ENCODE measurements around the gene SCAMP5. TPM values are rescaled to one million over a fixed set of nuclear protein-coding genes. Genes with fewer than 3 reads are reported as not detected.
A peak's percentile ranks its signal among the peaks of the same experiment; 100 is the strongest.

SCAMP5 gene
- total RNA-seq, 6 experiments from 2014 or later = 0.53 to 15.7 (median 7.7) TPM

- 66% methylated on average over 4 of the region's 8 CpGs for WGBS (ENCODE audit: insufficient coverage, low coverage, low lambda C conversion rate, missing lambda C conversion rate)
- Histone ChIP-seq H3K36me3 (no peaks in the 10 kb centered on the region), H3K27me3 (peaks cover 0 to 6% of the 10 kb centered on the region in 2 donors), H3K4me3 (peak overlapping the region; percentile 12 to 64 (median 55)), H3K27ac (peak overlapping the region in 1 of 3 donors; percentile 45), H3K9me3 (no peaks in the 10 kb centered on the region), H3K4me1 (peaks cover 0 to 18% (median 0%) of the 10 kb centered on the region in 4 donors)
- intact Hi-C loops (cut with DNase I) = no loop called here
- no peak for TF ChIP-seq CTCF (IDR thresholded peaks at IDR 0.05)
- DNase-seq (no peak), ATAC-seq (no peak)
These were observed 40.3 kb upstream of the SCAMP5 start for GRCh38 chr15:74955017-74955416.

- H3K4me3 ChIP-seq = peak overlapping the region; percentile 54 to 64 (median 55)
These were observed 39.3 kb upstream of the SCAMP5 start for GRCh38 chr15:74955796-74956647.

GRCh38 chr15:74956648-74957475 lies 38.5 kb upstream of the SCAMP5 start, which contains the start of gene RPP25:
Gene RPP25 (minus strand): TSS chr15:74956772. CDS start chr15:74956583, 189 bp downstream.
- Histone ChIP-seq H3K9me3 (no peaks in the 10 kb centered on the region), H3K27me3 (peaks cover 0 to 6% of the 10 kb centered on the region in 2 donors), H3K27ac (peak within 1 kb of the TSS; percentile 36 to 45 (median 37)), H3K36me3 (no peaks in the 10 kb centered on the region), H3K4me3 (peak within 1 kb of the TSS; percentile 54 to 64 (median 55)), H3K4me1 (peaks cover 0 to 18% (median 0%) of the 10 kb centered on the region in 4 donors)
- WGBS (ENCODE audit: insufficient coverage, low coverage, low lambda C conversion rate, missing lambda C conversion rate) = 0% methylated on average over 8 of the region's 83 CpGs
- intact Hi-C loops (cut with DNase I) = no loop called here
- peak; percentile 83 to 88 (median 85) for DNase-seq
- TF ChIP-seq POLR2A (IDR thresholded peaks at IDR 0.05) (peak; percentile 64), CTCF (IDR thresholded peaks at IDR 0.05) (no peak)
- peak; percentile 84 to 93 (median 90) for ATAC-seq

More at GRCh38 chr15:74955796-74956647, 39.3 kb upstream of the SCAMP5 start:
- ATAC-seq = peak; percentile 43 to 74 (median 64)
- H3K27me3 ChIP-seq = peaks cover 0 to 6% of the 10 kb centered on the region in 2 donors
- peaks cover 0 to 18% (median 0%) of the 10 kb centered on the region in 4 donors for H3K4me1 ChIP-seq
- intact Hi-C loops (cut with DNase I) = no loop called here
- H3K36me3 ChIP-seq = no peaks in the 10 kb centered on the region
- H3K27ac ChIP-seq = peak overlapping the region; percentile 36 to 45 (median 37)
- no peaks in the 10 kb centered on the region for H3K9me3 ChIP-seq
- DNase-seq = peak; percentile 77 to 84 (median 79)
- WGBS (ENCODE audit: insufficient coverage, low coverage, low lambda C conversion rate, missing lambda C conversion rate) = no CpG with 5 or more reads among the region's 88 CpGs
- TF ChIP-seq POLR2A (IDR thresholded peaks at IDR 0.05) (no peak), CTCF (IDR thresholded peaks at IDR 0.05) (peak in 3 of 4 donors; percentile 26 to 47 (median 41))

- peaks cover 0 to 18% (median 0%) of the 10 kb centered on the region in 4 donors for H3K4me1 ChIP-seq
- DNase-seq = no peak
- TF ChIP-seq POLR2A (IDR thresholded peaks at IDR 0.05) = no peak
- no peak for TF ChIP-seq CTCF (IDR thresholded peaks at IDR 0.05)
- H3K9me3 ChIP-seq = no peaks in the 10 kb centered on the region
- H3K27ac ChIP-seq = peak overlapping the region; percentile 19 to 45 (median 37)
- ATAC-seq = no peak
- H3K4me3 ChIP-seq = peak overlapping the region; percentile 54 to 64 (median 55)
- 7% methylated on average over 17 of the region's 28 CpGs for WGBS (ENCODE audit: insufficient coverage, low coverage, low lambda C conversion rate, missing lambda C conversion rate)
- peaks cover 0 to 6% of the 10 kb centered on the region in 2 donors for H3K27me3 ChIP-seq
- H3K36me3 ChIP-seq = no peaks in the 10 kb centered on the region
- intact Hi-C loops (cut with DNase I) = no loop called here
These were observed 37.8 kb upstream of the SCAMP5 start for GRCh38 chr15:74957476-74958035.

All from right lobe of liver (tissue), 6 donors.